UCSD-AML1 (cell line): Measurements from ENCODE around the gene CTBP1.

ENCODE experiments used
- DNase-seq: peaks from one replicate; lab custom pipeline; 2025; ENCODE audit not compliant: unreplicated experiment; lab: John Stamatoyannopoulos, UW

The CTBP1 gene

DNA sequence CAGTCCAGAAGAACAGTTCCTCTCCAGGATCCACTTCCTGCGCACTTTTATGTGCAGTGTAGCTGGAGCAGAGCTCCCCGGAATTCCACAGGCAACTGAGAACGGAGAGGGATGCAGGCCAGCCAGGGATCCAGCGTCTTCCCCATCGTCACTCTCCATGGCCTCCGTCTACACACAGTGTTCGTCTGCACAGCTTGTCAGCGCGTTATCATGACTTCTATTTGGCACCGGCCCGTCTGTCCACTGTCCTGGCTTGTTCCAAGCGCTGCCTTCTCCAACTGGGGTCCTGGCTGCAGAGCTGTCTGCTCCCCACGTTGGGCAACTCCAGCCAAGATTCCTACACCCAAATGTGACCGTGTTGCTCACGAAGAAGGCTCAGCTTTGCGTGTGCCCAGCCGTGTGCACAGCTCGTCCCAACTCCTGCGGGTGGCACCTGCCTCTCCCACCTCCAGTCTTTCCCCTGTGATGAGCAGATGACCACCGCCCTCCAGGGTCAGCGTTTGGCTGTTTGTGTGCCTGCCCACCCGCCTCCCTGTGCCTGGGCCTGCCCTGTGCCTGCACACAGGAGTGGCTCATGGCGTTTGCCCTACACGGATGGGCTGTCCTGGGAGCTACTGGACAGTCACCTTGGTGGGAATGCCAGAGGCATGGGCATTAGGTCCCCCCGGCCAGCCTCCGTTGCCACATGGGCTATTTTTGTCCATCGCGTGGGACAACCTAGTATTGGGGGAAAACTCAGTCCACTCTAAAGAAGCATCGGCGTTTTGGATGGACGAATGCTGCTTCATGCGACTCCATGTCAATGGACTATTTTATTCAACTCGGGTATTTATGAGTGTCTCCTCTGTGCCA, 2.2 kb upstream of the CTBP1 start:
- no peak for DNase-seq

DNA sequence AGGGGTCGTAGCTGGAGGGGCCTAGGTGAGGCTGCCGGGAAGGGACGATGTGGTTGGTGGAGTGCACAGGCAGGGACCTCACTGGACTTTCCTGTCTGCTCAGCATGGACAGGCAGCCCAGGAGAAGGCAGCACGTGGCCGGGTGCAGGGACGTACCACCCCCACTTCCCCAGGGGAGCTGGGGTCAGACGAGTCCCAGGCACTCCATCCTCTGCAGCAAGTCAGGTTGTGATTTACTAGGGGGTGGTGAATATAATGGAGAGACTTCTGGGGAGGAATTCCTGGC, 1.5 kb upstream of the CTBP1 start:
- DNase-seq: no peak

DNA sequence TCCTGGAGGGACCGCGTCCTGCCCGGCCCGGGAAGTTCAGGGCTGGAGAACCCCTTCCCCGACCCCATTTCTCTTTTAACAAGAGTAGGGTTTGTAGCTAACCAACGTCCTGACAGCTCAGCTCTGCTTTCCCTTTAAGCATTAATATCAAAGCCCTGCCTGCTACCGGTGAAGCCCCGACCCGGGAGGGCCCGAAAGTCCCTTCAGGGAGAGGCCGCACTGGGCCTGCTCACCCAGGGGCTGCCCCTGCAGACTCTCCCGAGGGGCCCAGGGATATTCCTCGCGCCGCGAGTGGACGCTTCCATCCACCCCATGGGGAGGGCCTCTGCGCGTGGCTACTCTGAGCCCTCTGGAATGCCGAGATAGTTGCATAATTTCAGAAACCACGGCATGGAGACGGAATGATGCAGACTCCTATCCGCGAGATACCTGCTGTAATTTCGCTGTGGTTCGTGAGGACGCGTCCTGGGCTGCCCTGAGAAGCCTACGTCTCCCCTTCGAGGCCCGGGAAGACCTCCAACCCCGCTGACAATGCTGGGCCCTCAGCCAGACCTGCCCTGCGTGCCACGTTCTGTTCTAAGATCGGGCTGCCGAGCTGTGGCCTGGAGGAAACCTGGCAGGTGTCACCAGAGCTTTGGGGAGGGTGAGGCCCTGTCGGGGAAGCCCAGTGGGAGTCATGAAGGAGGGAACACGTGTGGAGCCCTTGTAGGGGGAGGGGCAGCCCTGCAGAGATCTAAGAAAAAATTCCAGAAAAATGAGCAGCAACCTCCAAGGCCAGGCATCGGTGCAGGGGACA, 999 bp upstream of the CTBP1 start:
- no peak for DNase-seq

DNA sequence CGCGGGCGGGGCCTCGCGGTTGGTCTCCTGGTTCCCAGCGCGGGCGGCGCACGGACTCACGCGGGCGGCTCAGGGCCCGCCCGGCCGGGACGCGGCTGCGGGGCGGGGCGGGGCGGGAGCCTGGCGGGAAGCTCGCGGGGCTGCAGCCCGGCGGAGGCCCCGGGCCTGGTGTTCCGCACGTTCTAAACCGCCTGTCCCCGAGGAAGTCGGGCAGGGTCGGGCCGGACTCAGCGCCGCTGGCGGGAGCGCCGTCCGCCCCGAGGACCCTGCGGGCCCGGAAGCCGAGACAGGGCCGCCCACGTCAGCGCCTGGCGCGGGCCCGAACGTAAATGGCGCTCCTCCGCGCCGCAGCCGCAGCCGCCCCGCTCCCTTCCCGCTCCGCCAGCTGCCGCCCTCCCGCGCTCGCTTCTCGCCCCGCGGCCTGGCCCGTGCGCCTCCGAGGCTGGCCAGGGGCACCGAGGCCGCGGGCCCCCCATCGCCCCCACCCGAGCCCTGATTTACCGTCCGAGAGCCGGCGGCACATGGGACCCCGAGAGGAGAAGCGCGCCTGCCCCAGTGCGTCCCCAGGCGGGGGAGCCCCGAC, 309 bp upstream of the CTBP1 start:
- DNase-seq: peak; percentile 86

DNA sequence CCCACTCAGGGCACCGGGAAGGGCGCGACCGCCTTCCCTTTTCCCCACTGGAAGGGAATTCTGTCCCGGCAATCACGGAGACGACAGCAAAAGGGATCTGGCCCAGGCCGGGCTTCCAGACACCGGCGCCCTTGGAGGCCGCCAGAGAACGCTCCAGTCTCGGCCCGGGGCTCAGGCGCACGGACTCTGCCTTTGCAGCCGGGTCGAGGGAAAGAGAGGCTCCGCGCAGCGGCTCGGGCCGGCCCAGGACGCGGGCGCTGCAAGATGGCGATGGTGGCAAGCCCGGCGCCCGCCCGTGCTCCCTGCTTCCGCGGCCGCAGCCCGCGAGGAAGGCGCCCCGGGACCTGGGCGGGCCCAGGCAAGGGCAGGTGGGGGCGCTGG, 1.1 kb downstream of the CTBP1 start:
- no peak for DNase-seq

- DNase-seq: no peak
Measured at GRCh38 chr4:1246901-1247863, 1.7 kb downstream of the CTBP1 start.

- no peak for DNase-seq
Measured at GRCh38 chr4:1246111-1246881, 2.6 kb downstream of the CTBP1 start.

DNA sequence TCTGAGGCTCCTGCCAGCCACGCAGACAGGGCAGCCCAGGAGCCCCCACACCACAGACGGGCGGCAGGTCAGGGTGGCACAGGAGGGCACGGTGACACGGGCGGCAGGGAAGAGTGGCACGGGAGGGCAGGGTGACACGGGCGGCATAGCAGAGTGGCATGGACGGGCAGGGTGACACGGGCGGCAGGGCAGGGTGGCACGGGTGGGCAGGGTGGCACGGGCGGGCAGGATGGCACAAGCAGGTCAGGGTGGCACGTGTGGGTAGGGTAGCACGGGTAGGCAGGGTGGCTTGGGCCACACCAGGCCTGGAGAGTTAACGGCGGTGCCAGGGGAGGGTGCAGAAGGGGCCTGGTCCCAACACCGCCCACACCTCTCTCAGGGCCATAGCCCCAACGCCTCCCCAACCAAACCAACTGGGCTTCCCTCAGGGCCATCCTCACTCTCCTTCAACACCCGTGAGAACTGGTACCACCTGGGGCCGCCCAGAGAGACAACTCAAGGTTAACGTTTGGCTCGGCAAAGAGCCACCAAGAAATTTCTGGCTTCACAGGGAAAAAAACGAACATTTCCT, 3.4 kb downstream of the CTBP1 start:
- DNase-seq: no peak

- no peak for DNase-seq
Measured at GRCh38 chr4:1244978-1245471, 3.9 kb downstream of the CTBP1 start.

DNA sequence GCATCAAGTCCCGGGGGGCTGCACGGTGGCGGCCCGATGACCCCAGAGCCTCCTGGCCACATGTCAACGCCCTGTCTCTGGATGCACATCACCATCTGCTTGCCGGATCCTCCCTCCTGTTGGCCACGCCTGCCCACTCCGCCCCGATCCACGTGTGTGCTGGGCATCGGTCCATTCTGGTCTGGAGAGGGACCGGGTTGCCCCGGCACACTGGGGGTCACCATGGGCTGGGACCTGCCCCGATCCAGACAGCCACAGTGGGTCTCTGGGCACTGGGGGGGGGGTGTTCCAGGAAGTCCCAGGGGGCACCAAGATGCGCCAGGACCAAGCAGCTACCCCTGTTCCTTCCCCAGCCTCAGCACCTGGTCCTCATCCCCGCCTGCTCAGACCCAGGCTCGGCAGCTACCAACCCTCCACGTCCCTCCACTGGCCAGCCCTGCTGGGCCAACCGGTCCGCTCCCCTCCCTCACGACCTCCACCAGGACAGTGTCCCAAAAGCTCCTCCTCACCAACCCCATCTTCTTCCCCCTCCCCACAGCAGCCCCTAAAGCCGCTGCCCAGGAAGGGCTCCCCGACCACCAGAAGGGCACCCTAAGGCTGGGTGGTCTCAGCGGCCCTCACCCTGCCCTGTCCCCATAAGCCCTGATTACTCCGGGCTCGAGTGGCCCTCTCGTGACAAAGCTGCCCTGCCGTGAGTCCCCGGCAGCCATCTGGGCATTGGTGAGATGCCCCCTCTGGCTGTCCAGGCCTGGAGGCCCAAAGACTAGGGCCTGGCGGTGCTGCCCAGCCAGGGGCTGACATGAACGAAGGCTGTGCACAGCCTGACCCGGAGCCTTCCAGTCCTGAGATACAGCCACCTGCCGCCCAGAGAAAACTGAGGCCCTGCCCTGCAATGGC, 4.6 kb downstream of the CTBP1 start:
- no peak for DNase-seq

GRCh38 chr4:1243451-1244080, 5.4 kb downstream of the CTBP1 start:
- DNase-seq: no peak

GRCh38 chr4:1242506-1243450, 6.2 kb downstream of the CTBP1 start:
- DNase-seq: no peak

DNA sequence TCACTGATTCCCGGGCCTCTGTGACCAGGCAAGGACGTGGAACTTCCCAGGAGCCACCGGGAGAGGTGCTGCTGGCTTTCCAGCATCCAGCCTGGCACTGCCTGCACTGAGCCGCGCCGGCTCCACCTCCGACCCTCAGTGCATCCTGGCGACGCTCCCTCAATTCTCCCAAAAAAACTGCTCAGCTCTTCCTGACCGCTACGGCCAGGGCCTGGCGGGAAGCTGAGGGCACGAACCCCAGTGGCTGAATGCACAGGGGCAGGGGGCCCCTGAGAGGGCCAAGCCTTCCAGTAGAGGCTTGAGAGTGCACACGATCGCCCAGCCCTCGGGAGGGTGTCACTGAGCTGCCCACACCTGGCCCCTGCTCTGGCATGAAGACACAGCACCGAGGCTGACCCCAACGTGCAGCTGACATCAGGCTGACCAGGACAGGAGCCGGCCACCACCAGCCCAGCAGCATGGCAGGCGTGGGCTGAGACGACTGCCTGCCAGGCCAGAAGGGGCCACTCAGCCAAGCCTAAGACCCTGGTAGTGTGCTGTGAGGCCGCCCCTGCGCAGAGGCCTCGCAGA, 6.9 kb downstream of the CTBP1 start:
- no peak for DNase-seq

GRCh38 chr4:1241466-1241935, 7.4 kb downstream of the CTBP1 start:
- DNase-seq: no peak

GRCh38 chr4:1240721-1241465, 8.0 kb downstream of the CTBP1 start:
- no peak for DNase-seq

DNA sequence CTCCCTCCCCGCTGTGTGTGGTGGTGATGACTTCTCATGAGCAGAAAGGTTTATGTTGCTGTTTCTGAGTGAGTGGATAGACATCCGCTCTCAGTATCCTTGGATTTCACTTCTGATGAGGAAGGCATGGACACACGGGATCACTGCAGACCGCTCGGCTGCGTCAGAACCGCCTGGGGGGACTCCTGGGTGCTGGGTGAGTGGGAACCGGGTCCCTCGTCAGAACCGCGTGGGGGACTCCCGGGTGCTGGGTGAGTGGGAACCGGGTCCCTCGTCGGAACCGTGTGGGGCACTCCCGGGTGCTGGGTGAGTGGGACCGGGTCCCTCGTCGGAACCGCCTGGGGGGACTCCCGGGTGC, 9.0 kb downstream of the CTBP1 start:
- DNase-seq: no peak
